HG03520 (cell line): ENCODE data around the gene PLCD3.

ENCODE experiments used
- ATAC-seq: cut with Tn5 transposase; IDR thresholded peaks from one replicate; pipeline ENCODE4 v1.9.1; 2021; ENCODE audit warnings: mild to moderate bottlenecking, moderate library complexity; ENCODE audit not compliant: unreplicated experiment

Gene PLCD3

GRCh38 chr17:45086391-45086790 is 45.9 kb downstream of the PLCD3 start:
- ATAC-seq: no peak

GRCh38 chr17:45081047-45081703 is 51.1 kb downstream of the PLCD3 start:
- no peak for ATAC-seq

GRCh38 chr17:45077643-45078042 is 54.7 kb downstream of the PLCD3 start:
- no peak for ATAC-seq

GRCh38 chr17:45073414-45074070 is 58.8 kb downstream of the PLCD3 start:
- no peak for ATAC-seq

GRCh38 chr17:45070809-45071208 is 61.5 kb downstream of the PLCD3 start:
- ATAC-seq: no peak

GRCh38 chr17:45070001-45070400 is 62.3 kb downstream of the PLCD3 start:
- no peak for ATAC-seq

- no peak for ATAC-seq
Measured at GRCh38 chr17:45067637-45068036, 64.7 kb downstream of the PLCD3 start.

GRCh38 chr17:45063198-45063597 is 69.1 kb downstream of the PLCD3 start:
- ATAC-seq: no peak

GRCh38 chr17:45061606-45062205 is 70.6 kb downstream of the PLCD3 start:
- no peak for ATAC-seq

- ATAC-seq: peak; percentile 78
Measured at GRCh38 chr17:45060797-45061605, 71.3 kb downstream of the PLCD3 start, which contains the start of gene NMT1. Gene NMT1 (plus strand): TSS chr17:45061317. CDS start chr17:45061330, 13 bp downstream.

GRCh38 chr17:45060382-45060796 is 71.9 kb downstream of the PLCD3 start:
- no peak for ATAC-seq
